HCT116 (cell line): ENCODE data around the gene ALK. TPM values are rescaled to one million over a fixed set of nuclear protein-coding genes. Genes with fewer than 3 reads are reported as not detected.

Experiments
- ATAC-seq: fragments of 200-7000 bp; cut with Tn5 transposase; 2 replicates; pipeline ENCODE4 v1.9.1; 2020; ENCODE audit warnings: mild to moderate bottlenecking, moderate library complexity
- BruUV-seq: library from RNA; stranded (reverse); fragments of 400-500 nt; replicated peaks from 2 replicates; lab custom pipeline; 2021; lab: Mats Ljungman, UMichigan
- CTCF ChIA-PET: fragments of 300-600 bp; sonication (Branson Sonifier 250); formaldehyde crosslinking; loops from one replicate; lab custom pipeline; 2021; ENCODE audit warnings: antibody characterized with exemption; lab: Charles Lee
- POLR2A ChIA-PET: fragments of 300-600, 350-600 bp; sonication (Branson Sonifier 250); formaldehyde crosslinking; loops from one replicate; lab custom pipeline; 2021; ENCODE audit warnings: antibody characterized with exemption; lab: Charles Lee
- RAD21 ChIA-PET, 2 experiments: fragments of 300-600 bp; sonication (Branson Sonifier 250); formaldehyde crosslinking; loops; one replicate each; lab custom pipeline; 2023; ENCODE audit warnings: low total read pairs in 2 of 2; ENCODE audit not compliant: uncharacterized antibody in 2 of 2, unreplicated experiment in 2 of 2, low non-redundant PET in 1 of 2; lab: Charles Lee
- DNase-seq: peaks from one replicate; pipeline ENCODE4 v3.0.0-alpha.2; 2010; ENCODE audit warnings: low read depth, low spot score
- H2AFZ ChIP-seq: fragments of 200-600 bp; shearing (Covaris generic), sonication (generic); 2 replicates; pipeline ENCODE4 v1.6.1; 2017; ENCODE audit warnings: low read depth, mixed run types, mixed read lengths, antibody characterized with exemption, low read length; ENCODE audit not compliant: poor library complexity, severe bottlenecking
- H3K27ac ChIP-seq: 2 replicates; pipeline ENCODE4 v1.5.1; 2012; ENCODE audit warnings: low read depth, low read length
- H3K27me3 ChIP-seq: fragments of 200-600 bp; sonication (generic); 2 replicates; pipeline ENCODE4 v1.6.1; 2016; ENCODE audit warnings: mixed run types, low read length, mixed read lengths; ENCODE audit not compliant: insufficient read depth
- H3K36me3 ChIP-seq, 2 experiments: fragments of 200-500 bp in 1 of 2; fragments of 200-600 bp in 1 of 2; sonication (Bioruptor generic) in 1 of 2; sonication (generic) in 1 of 2; 2 replicates each; pipeline versions ENCODE4 v1.5.1 to v1.6.1; 2014 to 2016; ENCODE audit warnings: low read length in 2 of 2, inconsistent platforms in 1 of 2, mixed read lengths in 1 of 2, mixed run types in 1 of 2; ENCODE audit not compliant: insufficient read depth in 2 of 2, control insufficient read depth in 1 of 2
- H3K4me1 ChIP-seq, 2 experiments: fragments of 200-600 bp in 1 of 2; sonication (generic) in 1 of 2; 2 replicates each; pipeline versions ENCODE4 v1.5.1 to v1.6.1; 2012 to 2017; ENCODE audit warnings: low read length in 2 of 2, inconsistent platforms in 1 of 2, mild to moderate bottlenecking in 1 of 2, mixed read lengths in 1 of 2, mixed run types in 1 of 2, moderate library complexity in 1 of 2; ENCODE audit not compliant: insufficient read depth in 2 of 2, control insufficient read depth in 1 of 2
- H3K4me2 ChIP-seq: fragments of 200-600 bp; sonication (generic); 2 replicates; pipeline ENCODE4 v1.6.1; 2017; ENCODE audit warnings: mixed run types, low read length, mixed read lengths
- H3K4me3 ChIP-seq, 2 experiments: fragments of 200-600 bp in 1 of 2; sonication (generic) in 1 of 2; replicated peaks in 1 of 2; 2 replicates each; pipeline ENCODE4 v1.5.1; 2011 to 2016; ENCODE audit warnings: low read length in 2 of 2, control low read depth in 1 of 2, low read depth in 1 of 2, mild to moderate bottlenecking in 1 of 2, mixed read lengths in 1 of 2, mixed run types in 1 of 2
- H3K79me2 ChIP-seq: fragments of 200-600 bp; sonication (generic); 2 replicates; pipeline ENCODE4 v1.6.1; 2017; ENCODE audit warnings: mild to moderate bottlenecking, mixed run types, low read length, moderate library complexity, mixed read lengths; ENCODE audit not compliant: insufficient read depth
- H3K9ac ChIP-seq: fragments of 200-600 bp; sonication (generic); 2 replicates; pipeline ENCODE4 v1.6.1; 2016; ENCODE audit warnings: low read length, mixed read lengths
- H3K9me2 ChIP-seq: fragments of 200-600 bp; sonication (generic), shearing (Covaris generic); 2 replicates; pipeline ENCODE4 v1.6.1; 2017; ENCODE audit warnings: mixed run types, mild to moderate bottlenecking, moderate library complexity; ENCODE audit not compliant: insufficient read depth
- H3K9me3 ChIP-seq, 2 experiments: fragments of 200-500 bp in 1 of 2; fragments of 200-600 bp in 1 of 2; sonication (Bioruptor generic) in 1 of 2; sonication (generic) in 1 of 2; 2 replicates each; pipeline ENCODE4 v1.6.1; 2014 to 2017; ENCODE audit warnings: low read length in 2 of 2, mixed read lengths in 2 of 2, inconsistent platforms in 1 of 2, low read depth in 1 of 2, mild to moderate bottlenecking in 1 of 2, mixed run types in 1 of 2, moderate library complexity in 1 of 2; ENCODE audit not compliant: control insufficient read depth in 1 of 2, insufficient read depth in 1 of 2
- H4K20me1 ChIP-seq: fragments of 200-600 bp; sonication (generic), shearing (Covaris generic); 2 replicates; pipeline ENCODE4 v1.6.1; 2017; ENCODE audit warnings: mixed run types, mild to moderate bottlenecking, moderate library complexity; ENCODE audit not compliant: insufficient read depth
- CBX3 ChIP-seq: IDR thresholded peaks from 2 replicates; pipeline ENCODE4 v1.6.1; 2012; ENCODE audit warnings: low read depth
- CEBPB ChIP-seq: IDR thresholded peaks from 2 replicates; pipeline ENCODE4 v1.6.1; 2012; ENCODE audit warnings: low read depth
- ELF1 ChIP-seq: IDR thresholded peaks from 2 replicates; pipeline ENCODE4 v1.6.1; 2012; ENCODE audit warnings: low read depth, borderline replicate concordance
- EZH2 ChIP-seq: fragments of 200-600 bp; sonication (generic); IDR thresholded peaks from 2 replicates; pipeline ENCODE4 v1.6.1; 2017; ENCODE audit warnings: antibody characterized with exemption, mixed run types
- EZH2phosphoT487 ChIP-seq: fragments of 200-600 bp; IDR thresholded peaks from 2 replicates; pipeline ENCODE4 v1.6.1; 2018; ENCODE audit warnings: antibody characterized with exemption, borderline replicate concordance
- FOSL1 ChIP-seq: IDR thresholded peaks from 2 replicates; pipeline ENCODE4 v1.6.1; 2012; ENCODE audit warnings: low read depth
- MAX ChIP-seq: IDR thresholded peaks from 2 replicates; pipeline ENCODE4 v1.6.1; 2012
- POLR2AphosphoS5 ChIP-seq: IDR thresholded peaks from 2 replicates; pipeline ENCODE4 v1.6.1; 2011; ENCODE audit warnings: mild to moderate bottlenecking, low read depth, low read length, moderate library complexity
- RAD21 ChIP-seq: IDR thresholded peaks from 2 replicates; pipeline ENCODE4 v1.6.1; 2012; ENCODE audit warnings: low read depth, mild to moderate bottlenecking
- SP1 ChIP-seq: IDR thresholded peaks from 2 replicates; pipeline ENCODE4 v1.6.1; 2012; ENCODE audit warnings: low read depth
- SRF ChIP-seq: IDR thresholded peaks from 2 replicates; pipeline ENCODE4 v1.6.1; 2012; ENCODE audit warnings: low read depth
- ZBTB33 ChIP-seq: IDR thresholded peaks from 2 replicates; pipeline ENCODE4 v1.6.1; 2011; ENCODE audit warnings: mild to moderate bottlenecking, low read length, moderate library complexity; ENCODE audit not compliant: insufficient replicate concordance; ENCODE audit errors: extremely low read depth
- ZFX ChIP-seq: fragments of 450-650 bp; IDR thresholded peaks from 2 replicates; pipeline ENCODE4 v1.6.1; 2017
- intact Hi-C: fragments of 100-400 bp; cut with micrococcal nuclease; formaldehyde crosslinking; loops from 2 replicates; pipeline ENCODE4 v1.10.0; 2022
- total RNA-seq: library from RNA; stranded (reverse); gene quantifications from one replicate; pipeline ENCODE4 v1.2.1, GENCODE V29; 2021; ENCODE audit not compliant: unreplicated experiment
- TF ChIP-seq, protein P1 (sequence below), 3 experiments: fragments of 200-600 bp in 1 of 3; sonication (generic) in 1 of 3; IDR thresholded peaks in 2 of 3; conservative IDR thresholded peaks in 1 of 3; 2 replicates each; pipeline ENCODE4 v1.5.1; 2012 to 2017; ENCODE audit warnings: low read depth in 2 of 3, low read length in 2 of 3, antibody characterized with exemption in 1 of 3, borderline replicate concordance in 1 of 3, control low read depth in 1 of 3, mild to moderate bottlenecking in 1 of 3, mixed read lengths in 1 of 3, mixed run types in 1 of 3, moderate library complexity in 1 of 3; ENCODE audit not compliant: insufficient read depth in 1 of 3

ALK gene
- total RNA-seq, 1 experiment from 2014 or later, result not detected

DNA sequence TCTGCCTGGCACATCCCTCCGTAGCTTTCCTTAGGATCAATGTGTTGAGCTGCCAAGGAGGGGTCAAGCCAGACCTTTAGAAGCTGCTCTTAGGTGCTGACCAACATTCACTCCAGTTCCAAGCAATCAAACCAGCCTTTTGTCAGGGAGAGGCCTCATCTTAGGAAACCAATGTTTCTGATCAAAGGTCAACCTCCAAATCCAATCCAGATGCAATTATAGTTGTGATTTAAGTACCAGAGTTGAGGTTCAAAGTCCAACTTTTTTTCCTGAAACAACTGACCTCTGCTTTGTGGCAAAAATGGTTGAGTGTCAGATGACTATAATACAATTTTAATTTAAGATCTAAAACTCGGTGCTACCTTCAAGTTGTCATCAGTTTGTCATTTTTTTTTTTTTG lies 303.4 kb downstream of the ALK start:
- CTCF ChIA-PET, result no interaction called here
- no peak for DNase-seq
- intact Hi-C loops, result no loop called here
- Histone ChIP-seq H3K36me3 (no peaks in the 10 kb centered on the region), H3K27ac (no peak overlapping the region), H3K4me3 (no peak overlapping the region), H3K4me2 (no peak overlapping the region), H3K27me3 (peaks cover 47% of the 10 kb centered on the region), H3K9me3 (no peaks in the 10 kb centered on the region)
- BruUV-seq, result no TSS peak
- TF ChIP-seq ZBTB33 (no peak), RAD21 (no peak), FOSL1 (no peak), SRF (no peak), CBX3 (no peak)
- TF ChIP-seq, all 23 proteins: peak for 0
- Histone ChIP-seq H3K9ac (no peak overlapping the region), H2AFZ (no peak overlapping the region), H3K9me2 (no peaks in the 10 kb centered on the region), H3K79me2 (no peaks in the 10 kb centered on the region), H3K4me1 (no peaks in the 10 kb centered on the region), H4K20me1 (no peaks in the 10 kb centered on the region)
- ATAC-seq, result no peak
- POLR2A ChIA-PET, result no interaction called here
- RAD21 ChIA-PET, result no interaction called here

DNA sequence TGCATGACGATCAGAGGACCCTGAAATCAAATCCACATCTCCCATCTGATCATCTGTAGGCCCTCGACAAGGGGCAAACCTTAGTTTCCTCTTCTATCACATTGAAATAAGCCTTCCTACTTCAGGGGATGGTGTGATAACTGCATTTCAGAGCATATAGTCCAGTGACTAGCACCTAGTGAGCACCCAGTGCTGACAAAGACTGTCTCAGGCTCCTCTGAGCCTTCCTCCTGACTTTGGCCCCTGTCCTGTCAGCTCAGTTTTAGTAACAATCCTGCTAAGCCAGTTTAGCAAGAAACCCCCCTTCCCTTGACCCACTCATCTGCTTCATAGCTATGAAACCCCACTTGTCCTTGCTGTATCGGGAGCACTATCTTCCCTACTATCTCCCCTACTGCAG lies 304.0 kb downstream of the ALK start:
- Histone ChIP-seq H3K36me3 (no peaks in the 10 kb centered on the region), H3K4me1 (no peaks in the 10 kb centered on the region), H3K4me3 (no peak overlapping the region), H3K4me2 (no peak overlapping the region), H3K9me2 (no peaks in the 10 kb centered on the region), H3K79me2 (no peaks in the 10 kb centered on the region), H3K27me3 (peaks cover 47% of the 10 kb centered on the region), H3K9me3 (no peaks in the 10 kb centered on the region), H3K27ac (no peak overlapping the region), H4K20me1 (no peaks in the 10 kb centered on the region), H2AFZ (no peak overlapping the region), H3K9ac (no peak overlapping the region)
- intact Hi-C loops, result no loop called here
- BruUV-seq, result no TSS peak
- ATAC-seq (no peak), DNase-seq (no peak)
- ChIA-PET POLR2A (no interaction called here), CTCF (no interaction called here), RAD21 (no interaction called here)
- TF ChIP-seq CBX3 (no peak), MAX (no peak), EZH2 (no peak), RAD21 (no peak), POLR2AphosphoS5 (no peak), ZBTB33 (no peak), ZFX (no peak), EZH2phosphoT487 (no peak), CEBPB (no peak), SP1 (no peak), ELF1 (no peak)
- TF ChIP-seq, protein P1, sequence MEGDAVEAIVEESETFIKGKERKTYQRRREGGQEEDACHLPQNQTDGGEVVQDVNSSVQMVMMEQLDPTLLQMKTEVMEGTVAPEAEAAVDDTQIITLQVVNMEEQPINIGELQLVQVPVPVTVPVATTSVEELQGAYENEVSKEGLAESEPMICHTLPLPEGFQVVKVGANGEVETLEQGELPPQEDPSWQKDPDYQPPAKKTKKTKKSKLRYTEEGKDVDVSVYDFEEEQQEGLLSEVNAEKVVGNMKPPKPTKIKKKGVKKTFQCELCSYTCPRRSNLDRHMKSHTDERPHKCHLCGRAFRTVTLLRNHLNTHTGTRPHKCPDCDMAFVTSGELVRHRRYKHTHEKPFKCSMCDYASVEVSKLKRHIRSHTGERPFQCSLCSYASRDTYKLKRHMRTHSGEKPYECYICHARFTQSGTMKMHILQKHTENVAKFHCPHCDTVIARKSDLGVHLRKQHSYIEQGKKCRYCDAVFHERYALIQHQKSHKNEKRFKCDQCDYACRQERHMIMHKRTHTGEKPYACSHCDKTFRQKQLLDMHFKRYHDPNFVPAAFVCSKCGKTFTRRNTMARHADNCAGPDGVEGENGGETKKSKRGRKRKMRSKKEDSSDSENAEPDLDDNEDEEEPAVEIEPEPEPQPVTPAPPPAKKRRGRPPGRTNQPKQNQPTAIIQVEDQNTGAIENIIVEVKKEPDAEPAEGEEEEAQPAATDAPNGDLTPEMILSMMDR (IDR thresholded peaks at IDR 0.05 in 2 of 3, conservative IDR thresholded peaks at IDR 0.05 in 1 of 3; ENCODE audit: borderline replicate concordance in 1 of 3, insufficient read depth in 1 of 3, low read depth in 2 of 3, low read length in 2 of 3), result no peak
